ACHN (cell line): Measurements from ENCODE around the gene ARL6IP4.

Source experiments
- DNase-seq: peaks from one replicate; pipeline ENCODE4 v3.0.0-alpha.2; 2015
- in situ Hi-C: cut with HindIII; loops from 2 replicates; pipeline ENCODE4 v1.10.0; 2017; ENCODE audit warnings: low sequenced_read_pairs, low pct_ligation_motif_present, low pct_unique_long_range_greater_than_20kb

ARL6IP4 gene

GRCh38 chr12:122951979-122952892 is 28.2 kb upstream of the ARL6IP4 start:
- in situ Hi-C loops: no loop called here
- peak; percentile 87 for DNase-seq

- in situ Hi-C loops: no loop called here
- DNase-seq: no peak
These were observed 25.3 kb upstream of the ARL6IP4 start for GRCh38 chr12:122955156-122955555.

GRCh38 chr12:122956035-122956434 is 24.4 kb upstream of the ARL6IP4 start:
- no peak for DNase-seq
- in situ Hi-C loops: no loop called here

GRCh38 chr12:122958198-122958888 is 22.1 kb upstream of the ARL6IP4 start:
- no peak for DNase-seq
- in situ Hi-C loops: no loop called here

- in situ Hi-C loops: no loop called here
- no peak for DNase-seq
These were observed 20.8 kb upstream of the ARL6IP4 start for GRCh38 chr12:122959566-122960192.

- no peak for DNase-seq
- in situ Hi-C loops: no loop called here
These were observed 20.3 kb upstream of the ARL6IP4 start for GRCh38 chr12:122960193-122960569.

- in situ Hi-C loops: no loop called here
- no peak for DNase-seq
These were observed 18.8 kb upstream of the ARL6IP4 start for GRCh38 chr12:122961531-122962329.

GRCh38 chr12:122963941-122964265 is 16.6 kb upstream of the ARL6IP4 start:
- DNase-seq: no peak
- in situ Hi-C loops: no loop called here

GRCh38 chr12:122964439-122965257 is 15.8 kb upstream of the ARL6IP4 start:
- no peak for DNase-seq
- in situ Hi-C loops: no loop called here

- in situ Hi-C loops: no loop called here
- DNase-seq: no peak
These were observed 15.1 kb upstream of the ARL6IP4 start for GRCh38 chr12:122965321-122965751.

GRCh38 chr12:122965851-122966742 is 14.4 kb upstream of the ARL6IP4 start, which contains the start of gene ABCB9:
TSS of gene ABCB9 (minus strand) at chr12:122966463. CDS start at chr12:122960235, 6,228 bp downstream.
- peak; percentile 98 for DNase-seq
- in situ Hi-C loops: no loop called here

GRCh38 chr12:122966743-122967550 is 13.5 kb upstream of the ARL6IP4 start:
- in situ Hi-C loops: no loop called here

GRCh38 chr12:122968104-122968503 is 12.4 kb upstream of the ARL6IP4 start:
- in situ Hi-C loops: no loop called here
- DNase-seq: no peak

More at GRCh38 chr12:122966743-122967550, 13.5 kb upstream of the ARL6IP4 start:
- no peak for DNase-seq

- no peak for DNase-seq
- in situ Hi-C loops: no loop called here
These were observed 10.8 kb upstream of the ARL6IP4 start for GRCh38 chr12:122969676-122970075.

GRCh38 chr12:122974274-122974891 is 6.1 kb upstream of the ARL6IP4 start:
- DNase-seq: peak; percentile 100
- in situ Hi-C loops: no loop called here
